HG02870 (cell line): ENCODE data around the gene SPINT3.

Experiments
- ATAC-seq: cut with Tn5 transposase; IDR thresholded peaks from one replicate; pipeline ENCODE4 v1.9.1; 2021; ENCODE audit warnings: mild to moderate bottlenecking, moderate library complexity; ENCODE audit not compliant: unreplicated experiment

The SPINT3 gene

GRCh38 chr20:45515147-45515913 lies at the start of gene SPINT3:
Gene SPINT3, minus strand, starts transcription at chr20:45515622. Its CDS starts 14 bp downstream, at chr20:45515608.
- ATAC-seq = no peak

- ATAC-seq = no peak
Observed at GRCh38 chr20:45564760-45565276, 49.4 kb upstream of the SPINT3 start.

DNA sequence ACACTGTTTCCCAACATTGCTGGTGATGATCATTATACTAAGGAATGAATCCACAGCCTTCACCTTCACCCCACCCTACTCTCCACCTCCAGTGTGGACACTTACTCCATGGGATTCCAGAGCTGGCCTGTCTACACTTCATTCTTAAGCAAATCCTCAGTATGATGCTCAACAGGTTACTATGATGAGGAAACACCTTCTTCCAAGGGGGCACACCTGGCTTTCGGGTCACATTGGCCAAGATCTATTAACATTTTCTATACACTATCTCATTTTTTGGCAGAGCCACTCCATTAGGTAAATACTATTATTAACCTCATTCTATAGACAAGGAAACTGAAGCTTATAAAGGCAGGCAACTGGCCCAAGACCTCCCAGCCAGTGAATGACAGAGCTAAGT lies 39.8 kb upstream of the SPINT3 start:
- no peak for ATAC-seq

DNA sequence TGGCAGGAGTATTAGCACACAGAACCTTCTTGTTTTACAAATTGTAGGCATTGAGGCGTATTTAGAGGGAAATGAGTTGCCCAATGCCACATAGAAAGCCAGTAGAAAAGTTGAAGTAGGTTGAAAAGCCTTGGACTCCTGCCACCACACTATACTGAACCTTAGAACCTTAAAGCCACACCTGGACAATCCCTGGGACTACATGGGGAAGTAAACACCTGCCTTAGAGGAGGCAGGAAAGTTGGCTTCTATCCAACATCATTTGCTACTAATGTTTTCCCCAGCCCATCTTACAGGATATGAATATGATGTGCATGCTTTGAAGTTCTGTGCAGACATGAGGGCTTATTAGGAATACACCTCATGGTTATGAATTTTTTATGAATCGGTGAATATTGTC lies 37.0 kb upstream of the SPINT3 start:
- no peak for ATAC-seq

- no peak for ATAC-seq
Observed at GRCh38 chr20:45550765-45551164, 35.3 kb upstream of the SPINT3 start.

DNA sequence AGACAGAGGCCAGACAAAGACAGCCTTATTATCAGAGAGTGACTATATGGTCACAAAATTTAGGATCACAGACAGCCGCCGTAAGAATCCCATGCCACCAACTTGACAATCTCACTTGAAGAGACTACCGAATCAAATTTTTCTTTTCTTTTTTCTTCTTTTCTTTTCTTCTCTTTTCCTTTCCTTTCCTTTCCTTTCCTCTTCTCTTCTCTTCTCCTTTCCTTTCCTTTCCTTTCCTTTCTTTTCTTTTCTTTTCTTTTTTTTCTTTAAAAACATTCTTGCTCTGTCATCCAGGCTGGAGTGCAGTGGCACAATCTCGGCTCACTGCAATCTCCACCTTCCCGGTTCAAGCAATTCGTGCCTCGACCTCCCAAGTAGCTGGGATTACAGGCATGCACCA lies 33.0 kb upstream of the SPINT3 start:
- ATAC-seq = no peak

DNA sequence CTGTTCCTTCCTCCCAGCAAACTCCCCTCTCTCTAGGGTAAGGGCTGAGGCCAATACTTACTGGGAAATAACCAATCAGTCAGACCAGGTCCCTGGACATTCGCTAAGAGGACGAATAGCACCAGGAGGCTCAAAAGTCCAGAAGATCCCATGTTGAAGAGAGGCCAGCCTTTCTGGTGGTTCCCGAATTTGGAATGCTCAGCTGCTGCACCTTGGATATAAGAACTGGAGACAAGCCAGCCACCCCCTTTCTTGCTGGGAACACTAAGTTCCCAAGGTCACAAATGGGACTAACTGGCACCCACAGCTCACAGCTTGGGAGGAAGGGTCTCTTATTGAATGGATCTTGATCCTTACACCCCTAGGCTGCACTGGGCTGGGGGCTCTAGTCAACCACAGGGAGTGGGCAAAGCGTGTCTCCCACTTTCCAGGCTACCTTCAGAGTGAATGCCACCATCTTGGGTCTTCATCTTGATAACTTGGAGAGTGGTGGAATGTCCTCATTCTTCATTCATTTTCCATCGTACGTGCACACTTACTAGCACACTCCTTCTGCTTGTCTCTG lies 31.9 kb upstream of the SPINT3 start, which contains the start of gene EPPIN:
EPPIN (minus strand) TSS at position 196 of the 565 bp plus-strand sequence; CDS start at position 152, 44 bp downstream.
- ATAC-seq = no peak

- ATAC-seq = no peak
Observed at GRCh38 chr20:45545754-45546453, 30.5 kb upstream of the SPINT3 start.

DNA sequence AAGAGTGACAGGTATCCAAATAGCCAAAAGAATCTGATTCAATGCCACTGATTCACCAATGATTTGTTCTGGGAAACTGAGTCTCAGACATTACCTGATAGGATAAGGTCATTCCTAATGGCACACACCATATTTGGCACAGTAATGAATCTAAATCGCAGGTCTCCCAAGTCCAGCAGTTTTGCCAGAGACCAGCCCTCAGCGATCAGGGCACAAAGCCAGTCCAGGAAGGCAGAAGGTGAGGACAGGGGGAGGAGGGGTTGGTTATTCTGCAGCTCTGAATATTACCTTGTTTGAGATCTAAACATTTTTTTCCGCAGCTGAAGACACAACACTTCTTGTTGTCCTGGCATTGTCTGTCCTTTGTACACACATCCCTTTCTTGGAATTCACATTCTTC lies 29.9 kb upstream of the SPINT3 start:
- ATAC-seq = no peak

DNA sequence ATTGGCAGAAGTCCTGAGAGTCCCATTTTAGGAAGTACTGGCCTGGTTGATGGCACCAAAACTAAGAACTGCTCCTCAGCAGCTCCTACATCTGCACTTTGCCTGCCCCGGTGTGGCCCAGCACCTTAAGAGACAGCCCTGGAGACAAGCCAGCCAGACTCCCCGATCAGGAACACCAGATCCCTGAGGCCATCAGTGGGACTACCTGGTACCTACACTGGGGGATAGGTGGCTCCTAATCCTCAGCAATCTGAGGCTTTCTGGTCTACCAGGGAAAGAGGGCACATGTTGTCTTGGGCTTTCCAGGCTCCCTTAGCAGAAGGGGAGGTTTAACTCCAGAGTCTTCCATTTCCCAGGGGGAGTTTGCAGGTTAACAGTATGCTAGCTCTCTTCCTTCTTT lies 24.0 kb upstream of the SPINT3 start, which contains the start of gene WFDC6:
WFDC6 (minus strand) TSS at position 101 of the 400 bp plus-strand sequence; CDS start at position 26, 75 bp downstream.
- no peak for ATAC-seq

- no peak for ATAC-seq
Observed at GRCh38 chr20:45538209-45538799, 22.9 kb upstream of the SPINT3 start.

DNA sequence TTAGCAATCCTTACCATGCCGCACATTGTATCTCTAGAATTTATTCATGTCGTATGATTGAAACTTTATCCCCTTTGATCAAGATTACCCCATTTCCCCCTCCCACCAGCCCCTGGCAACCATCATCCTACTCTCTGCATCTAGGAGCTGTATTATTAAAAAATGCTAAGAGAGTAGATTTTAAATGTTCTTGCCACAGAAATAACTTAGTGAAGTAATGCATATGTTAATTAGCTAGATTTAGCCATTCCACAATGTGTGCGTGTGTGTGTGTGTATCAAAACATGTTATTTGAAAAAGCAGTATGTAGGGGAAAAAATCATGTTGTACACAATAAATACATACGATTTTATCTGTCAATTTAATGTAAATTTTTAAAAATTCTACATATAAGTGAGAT lies 11.9 kb upstream of the SPINT3 start:
- ATAC-seq = no peak

DNA sequence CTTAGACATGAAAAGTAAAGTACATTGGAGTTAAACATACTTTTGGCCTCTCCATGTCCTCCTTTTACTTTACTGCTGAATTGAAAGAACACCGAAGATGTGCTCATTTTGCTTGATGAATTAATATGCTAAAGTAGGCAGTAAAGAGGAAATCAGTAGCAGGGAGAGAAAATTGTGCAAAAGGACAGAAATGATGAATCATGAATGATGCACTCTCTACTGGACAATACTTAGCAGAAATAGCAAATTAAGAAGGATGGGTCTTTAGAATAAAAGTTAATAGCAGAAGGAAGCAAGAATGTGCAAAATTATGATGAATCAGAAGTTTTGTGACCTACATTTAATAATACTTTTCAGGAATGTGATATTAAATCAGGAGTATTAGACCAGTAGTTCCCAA lies 8.4 kb upstream of the SPINT3 start:
- no peak for ATAC-seq

DNA sequence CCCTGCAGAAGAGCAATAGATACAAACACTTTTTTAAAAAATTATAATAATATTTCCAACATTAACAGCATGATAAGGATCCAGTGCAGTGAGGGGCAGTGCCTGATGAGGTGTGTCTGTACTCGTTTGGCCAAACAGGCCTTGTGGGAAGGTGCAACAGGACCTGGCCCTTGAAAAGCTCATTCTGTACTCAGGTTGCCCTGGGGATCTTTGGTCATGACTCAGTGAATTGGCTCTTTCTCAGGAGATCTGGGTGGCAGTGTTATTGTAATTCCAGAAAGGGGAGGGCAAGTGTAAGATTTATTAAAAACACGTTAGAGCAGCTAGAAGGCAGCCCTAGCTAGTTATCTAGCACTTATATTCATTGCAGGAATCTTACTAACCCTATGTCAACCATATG lies 2.9 kb upstream of the SPINT3 start:
- ATAC-seq = no peak

DNA sequence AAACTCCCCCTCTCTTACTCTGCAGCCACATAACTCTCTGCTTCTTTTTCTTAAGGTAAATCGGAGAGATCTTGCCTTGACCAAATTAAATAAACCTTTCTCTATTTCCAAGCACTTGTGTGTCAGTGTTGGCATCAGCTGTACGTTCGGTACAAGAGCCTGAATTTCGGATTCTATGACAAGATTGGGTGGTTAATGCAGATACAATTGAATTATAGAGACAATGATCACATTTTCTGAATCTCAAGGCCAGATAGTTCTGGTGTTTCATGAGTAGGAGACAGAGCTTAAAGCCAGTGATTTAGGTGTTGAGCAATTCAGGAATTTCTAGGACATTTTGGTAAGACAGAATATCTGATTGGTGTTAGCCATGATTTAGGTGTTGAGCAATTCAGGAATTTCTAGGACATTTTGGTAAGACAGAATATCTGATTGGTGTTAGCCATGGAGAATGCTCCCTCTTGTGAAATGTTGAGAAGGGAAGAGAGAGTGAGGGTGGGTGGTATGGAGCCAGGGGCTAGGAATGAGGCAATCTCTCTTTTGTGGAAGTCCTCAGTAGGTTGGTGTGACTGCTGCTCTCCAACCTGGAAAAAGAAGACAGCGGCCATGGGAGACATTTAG lies 5.1 kb downstream of the SPINT3 start:
- no peak for ATAC-seq

- no peak for ATAC-seq
Observed at GRCh38 chr20:45509091-45509490, 6.3 kb downstream of the SPINT3 start.

DNA sequence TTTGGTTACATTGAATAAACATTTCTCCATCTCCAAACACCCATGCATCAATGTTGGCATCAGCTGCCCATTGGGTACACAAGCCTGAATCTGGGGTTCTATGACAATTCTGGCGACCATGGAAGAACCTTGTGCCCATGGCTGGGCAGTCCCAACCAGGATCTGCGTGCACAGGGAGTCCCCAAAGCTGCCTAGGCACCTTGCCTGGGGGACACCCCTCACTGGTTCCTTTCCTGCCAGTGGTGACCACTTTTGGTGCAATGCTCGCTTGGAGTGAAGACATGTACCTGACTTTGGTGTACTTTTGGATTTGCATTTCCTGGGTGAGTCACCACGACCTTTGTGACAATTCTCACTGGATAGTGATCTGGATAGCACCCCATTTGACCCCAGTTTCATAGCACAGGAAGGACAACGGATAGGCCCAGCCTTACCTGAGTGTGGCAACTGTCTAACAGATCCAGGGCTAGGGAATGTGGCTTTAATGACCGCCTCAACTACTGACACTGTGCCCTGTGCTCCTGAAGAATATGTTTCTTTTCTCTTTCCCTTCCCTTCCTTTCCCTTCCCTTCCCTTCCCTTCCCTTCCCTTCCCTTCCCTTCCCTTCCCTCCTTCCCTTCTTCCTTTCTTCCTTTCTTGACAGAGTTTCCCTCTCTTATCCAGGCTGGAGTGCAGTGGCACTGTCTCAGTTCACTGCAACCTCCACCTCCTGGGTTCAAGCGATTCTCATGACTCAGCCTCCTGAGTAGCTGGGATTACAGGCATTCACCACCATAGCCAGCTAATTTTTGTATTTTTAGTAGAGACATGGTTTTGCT lies 7.1 kb downstream of the SPINT3 start:
- no peak for ATAC-seq

DNA sequence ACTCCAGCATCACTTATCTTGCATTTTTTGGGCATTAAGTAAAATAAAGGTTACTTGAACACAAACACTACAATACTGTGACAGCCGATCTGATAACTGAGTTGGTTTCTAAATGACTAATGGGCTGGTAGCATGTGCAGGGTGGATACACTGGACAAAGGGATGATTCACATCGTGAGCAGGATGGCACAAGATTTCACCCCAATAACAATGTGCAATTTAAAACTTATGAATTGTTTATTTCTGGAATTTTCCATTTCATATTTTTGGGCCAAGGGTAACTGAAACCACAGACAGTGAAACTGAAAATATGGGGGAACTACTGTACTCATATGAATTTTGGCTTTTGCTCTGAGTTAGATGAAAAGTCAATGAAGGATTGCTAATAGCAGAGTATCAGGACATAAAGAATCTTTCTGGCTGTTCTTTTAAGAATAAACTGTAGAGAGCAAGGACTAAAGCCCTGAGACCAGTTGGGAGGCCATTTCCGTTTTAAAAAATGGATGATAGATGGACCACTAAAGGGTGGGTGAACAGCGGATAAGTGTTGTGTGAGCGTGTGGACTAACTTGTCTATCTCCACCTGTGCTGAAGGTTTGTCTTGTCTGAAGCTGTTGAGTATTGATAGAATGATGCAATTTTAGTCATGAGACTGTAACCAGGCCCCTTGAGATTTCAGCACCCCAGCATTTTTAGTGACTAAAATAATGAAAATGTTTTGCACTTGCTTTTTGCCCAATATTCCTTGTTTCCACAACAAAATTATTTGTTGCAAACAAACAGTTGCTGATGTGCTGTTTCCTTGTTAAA lies 8.2 kb downstream of the SPINT3 start:
- ATAC-seq = no peak

- ATAC-seq = no peak
Observed at GRCh38 chr20:45506398-45506797, 9.0 kb downstream of the SPINT3 start.
